Mesothelial cell of epicardium (in vitro differentiated cells): ENCODE measurements around the gene CRYGN. TPM values are rescaled to one million over a fixed set of nuclear protein-coding genes. Genes with fewer than 3 reads are reported as not detected.

ENCODE experiments used
- DNase-seq, 2 experiments: peaks; one replicate each; pipeline ENCODE4 v3.0.0; 2021; ENCODE audit warnings: low spot score in 2 of 2; ENCODE audit not compliant: unreplicated experiment in 2 of 2
- H3K27ac Mint-ChIP-seq: 2 replicates; pipeline ENCODE4 v1.8.0; 2021; ENCODE audit warnings: mixed read lengths
- H3K27me3 Mint-ChIP-seq: 2 replicates; pipeline ENCODE4 v1.8.0; 2021; ENCODE audit warnings: low read depth, mixed read lengths
- H3K36me3 Mint-ChIP-seq: 2 replicates; pipeline ENCODE4 v1.8.0; 2021; ENCODE audit warnings: mixed read lengths
- H3K4me1 Mint-ChIP-seq: 2 replicates; pipeline ENCODE4 v1.8.0; 2021; ENCODE audit warnings: mixed read lengths
- H3K4me3 Mint-ChIP-seq: 2 replicates; pipeline ENCODE4 v1.8.0; 2021; ENCODE audit warnings: mild to moderate bottlenecking, moderate library complexity, mixed read lengths
- H3K9me3 Mint-ChIP-seq: 2 replicates; pipeline ENCODE4 v1.8.0; 2021; ENCODE audit warnings: mixed read lengths
- total RNA-seq: library from RNA; stranded (reverse); gene quantifications from 3 replicates; pipeline ENCODE4 v1.2.1, GENCODE V29; 2021
- TF ChIP-seq, protein P1 (sequence below): fragments of 200-600 bp; sonication (generic); IDR thresholded peaks from one replicate; pipeline ENCODE4 v1.5.0; 2021; ENCODE audit warnings: antibody characterized with exemption; ENCODE audit not compliant: unreplicated experiment

The CRYGN gene
- total RNA-seq, 1 donor from 2014 or later: 9.4 TPM

DNA sequence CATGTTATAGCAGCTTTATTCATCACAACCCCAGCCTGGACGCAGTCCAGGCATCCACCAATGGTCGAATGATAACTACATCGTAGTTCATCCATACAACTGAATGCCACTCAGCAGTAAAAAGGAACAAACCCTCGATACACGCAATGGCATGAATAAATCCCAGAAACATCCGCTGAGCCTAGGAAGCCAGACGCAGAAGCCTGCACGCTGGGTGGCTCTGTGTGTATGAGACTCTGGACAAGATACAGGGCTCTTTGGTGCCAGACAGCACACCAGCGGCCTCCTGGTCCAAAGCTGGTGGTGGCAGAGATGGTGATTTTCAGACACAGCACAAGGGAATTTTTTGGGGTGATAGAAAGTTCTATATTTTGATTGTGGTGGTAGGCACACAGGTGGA, 10.0 kb upstream of the CRYGN start:
- Mint-ChIP-seq H3K4me3 (no peak overlapping the region), H3K4me1 (peaks cover 39% of the 10 kb centered on the region), H3K27ac (no peak overlapping the region), H3K9me3 (no peaks in the 10 kb centered on the region), H3K36me3 (no peaks in the 10 kb centered on the region), H3K27me3 (no peaks in the 10 kb centered on the region)
- DNase-seq: no peak
- TF ChIP-seq, protein P1, sequence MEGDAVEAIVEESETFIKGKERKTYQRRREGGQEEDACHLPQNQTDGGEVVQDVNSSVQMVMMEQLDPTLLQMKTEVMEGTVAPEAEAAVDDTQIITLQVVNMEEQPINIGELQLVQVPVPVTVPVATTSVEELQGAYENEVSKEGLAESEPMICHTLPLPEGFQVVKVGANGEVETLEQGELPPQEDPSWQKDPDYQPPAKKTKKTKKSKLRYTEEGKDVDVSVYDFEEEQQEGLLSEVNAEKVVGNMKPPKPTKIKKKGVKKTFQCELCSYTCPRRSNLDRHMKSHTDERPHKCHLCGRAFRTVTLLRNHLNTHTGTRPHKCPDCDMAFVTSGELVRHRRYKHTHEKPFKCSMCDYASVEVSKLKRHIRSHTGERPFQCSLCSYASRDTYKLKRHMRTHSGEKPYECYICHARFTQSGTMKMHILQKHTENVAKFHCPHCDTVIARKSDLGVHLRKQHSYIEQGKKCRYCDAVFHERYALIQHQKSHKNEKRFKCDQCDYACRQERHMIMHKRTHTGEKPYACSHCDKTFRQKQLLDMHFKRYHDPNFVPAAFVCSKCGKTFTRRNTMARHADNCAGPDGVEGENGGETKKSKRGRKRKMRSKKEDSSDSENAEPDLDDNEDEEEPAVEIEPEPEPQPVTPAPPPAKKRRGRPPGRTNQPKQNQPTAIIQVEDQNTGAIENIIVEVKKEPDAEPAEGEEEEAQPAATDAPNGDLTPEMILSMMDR: no peak

DNA sequence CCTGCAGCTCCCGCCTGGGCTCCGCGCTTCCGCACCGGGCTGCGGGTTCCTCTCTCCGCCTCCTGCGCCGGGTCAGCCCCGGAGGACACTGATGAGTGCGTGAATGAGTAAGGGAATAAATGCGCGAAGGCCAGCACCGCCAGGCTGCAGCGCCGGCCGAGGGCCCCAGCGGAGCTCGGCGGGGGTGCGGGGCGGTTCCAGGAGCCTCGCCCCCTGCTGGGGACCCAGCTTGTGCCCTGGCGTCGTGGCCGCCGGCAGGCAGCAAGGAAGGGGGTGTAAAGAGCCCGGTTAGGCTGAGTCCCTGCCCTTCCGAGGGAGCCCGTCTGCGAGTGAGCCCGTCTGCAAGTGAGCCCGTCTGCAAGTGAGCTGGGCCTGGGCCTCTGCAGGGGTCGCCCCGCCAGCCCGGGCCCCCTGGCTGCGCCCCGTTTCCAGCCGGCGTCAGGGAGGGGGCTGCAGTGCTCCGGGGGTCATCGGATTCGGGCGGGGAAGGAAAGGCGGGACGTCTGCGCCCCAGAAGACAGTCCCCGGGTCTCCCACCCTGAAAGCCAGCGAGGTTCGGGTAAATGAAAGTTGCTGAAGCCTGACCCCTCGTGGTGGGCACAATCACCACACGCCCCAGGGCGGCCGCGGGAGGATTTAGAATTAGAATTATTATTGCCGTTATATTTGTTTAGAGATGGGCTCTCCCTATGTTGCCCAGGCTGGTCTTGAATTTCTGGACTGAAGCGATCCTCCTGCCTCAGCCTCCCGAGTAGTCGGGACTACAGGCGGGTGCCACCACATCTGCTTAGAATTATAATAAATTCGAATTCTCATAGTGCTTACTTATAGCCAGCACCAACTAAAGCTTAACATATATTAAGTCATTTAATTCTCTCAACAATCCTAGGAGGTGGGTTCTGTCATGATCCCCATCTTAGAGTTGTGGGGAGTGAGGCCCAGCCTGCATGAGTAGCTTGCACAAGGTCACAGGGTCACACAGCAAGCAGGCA, 8.6 kb upstream of the CRYGN start:
- DNase-seq: peak; percentile 56 to 85
- Mint-ChIP-seq H3K4me3 (peak overlapping the region; percentile 58), H3K27me3 (no peaks in the 10 kb centered on the region), H3K36me3 (no peaks in the 10 kb centered on the region), H3K9me3 (no peaks in the 10 kb centered on the region), H3K4me1 (peaks cover 40% of the 10 kb centered on the region), H3K27ac (no peak overlapping the region)
- TF ChIP-seq, protein P1: peak; percentile 85

DNA sequence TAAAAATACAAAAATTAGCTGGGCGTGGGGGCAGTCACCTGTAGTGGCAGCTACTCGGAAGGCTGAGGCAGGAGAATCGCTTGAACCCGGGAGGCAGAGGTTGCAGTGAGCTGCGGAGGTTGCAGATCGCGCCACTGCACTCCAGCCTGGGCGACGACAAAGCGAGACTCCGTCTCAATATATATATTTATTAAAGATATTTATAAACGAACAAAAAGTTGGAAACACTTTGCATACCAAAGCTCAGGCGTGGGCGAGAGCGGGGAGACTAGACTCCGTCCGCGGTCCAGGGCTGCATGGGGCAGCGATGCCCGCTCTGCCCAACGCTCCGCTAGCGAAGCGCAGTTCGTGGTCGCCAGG, 7.9 kb upstream of the CRYGN start:
- peaks cover 40% of the 10 kb centered on the region for H3K4me1 Mint-ChIP-seq
- H3K36me3 Mint-ChIP-seq: no peaks in the 10 kb centered on the region
- no peaks in the 10 kb centered on the region for H3K27me3 Mint-ChIP-seq
- DNase-seq: no peak
- TF ChIP-seq, protein P1: no peak
- no peaks in the 10 kb centered on the region for H3K9me3 Mint-ChIP-seq
- no peak overlapping the region for H3K27ac Mint-ChIP-seq
- peak overlapping the region; percentile 51 for H3K4me3 Mint-ChIP-seq

DNA sequence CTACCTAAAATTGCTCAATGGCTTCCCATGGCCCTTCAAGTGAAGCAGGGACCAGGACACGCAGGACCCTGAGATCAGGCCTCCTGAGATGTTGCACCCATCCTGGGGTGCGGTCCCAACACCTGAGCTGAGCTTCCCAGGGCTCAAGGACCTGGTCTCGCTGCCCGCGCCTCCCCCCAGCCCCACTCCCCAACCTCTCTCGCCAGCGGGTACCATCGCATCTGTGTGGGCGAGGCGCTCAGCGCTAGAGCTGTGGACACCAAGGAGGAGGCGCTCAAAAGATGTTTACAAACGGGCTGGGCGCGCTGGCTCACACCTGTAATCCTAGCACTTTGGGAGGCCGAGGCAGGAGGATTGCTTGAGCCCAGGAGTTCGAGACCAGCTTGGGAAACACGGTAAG, 7.4 kb upstream of the CRYGN start:
- Mint-ChIP-seq H3K27me3 (no peaks in the 10 kb centered on the region), H3K4me3 (no peak overlapping the region), H3K4me1 (peaks cover 38% of the 10 kb centered on the region), H3K36me3 (no peaks in the 10 kb centered on the region), H3K9me3 (no peaks in the 10 kb centered on the region), H3K27ac (no peak overlapping the region)
- no peak for DNase-seq
- TF ChIP-seq, protein P1: no peak

DNA sequence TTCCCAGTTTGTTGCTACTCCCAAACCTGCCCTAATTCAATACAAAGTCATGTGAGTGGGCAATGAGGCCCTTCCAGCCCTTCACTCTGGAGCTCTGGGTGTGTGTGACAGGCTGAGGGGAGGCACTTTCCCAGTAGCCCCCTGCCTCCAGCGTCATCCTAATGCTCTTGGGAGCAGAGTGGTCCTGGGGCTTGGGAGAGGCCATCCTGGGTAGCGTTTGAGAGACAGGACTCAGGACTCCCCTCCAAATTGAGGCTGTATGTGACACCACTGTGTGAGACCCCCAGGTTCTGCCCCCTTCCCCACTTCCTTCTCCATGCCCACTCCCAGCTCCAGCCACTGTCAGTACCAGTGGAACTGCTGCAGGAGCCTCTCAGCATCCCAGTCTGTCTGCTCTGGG, 6.5 kb upstream of the CRYGN start:
- Mint-ChIP-seq H3K4me1 (peaks cover 45% of the 10 kb centered on the region), H3K9me3 (no peaks in the 10 kb centered on the region), H3K36me3 (no peaks in the 10 kb centered on the region), H3K27ac (peak overlapping the region; percentile 21), H3K27me3 (no peaks in the 10 kb centered on the region), H3K4me3 (no peak overlapping the region)
- TF ChIP-seq, protein P1: no peak
- DNase-seq: no peak
